ENCODE results near the gene ALOX15.

The ALOX15 gene

DNA sequence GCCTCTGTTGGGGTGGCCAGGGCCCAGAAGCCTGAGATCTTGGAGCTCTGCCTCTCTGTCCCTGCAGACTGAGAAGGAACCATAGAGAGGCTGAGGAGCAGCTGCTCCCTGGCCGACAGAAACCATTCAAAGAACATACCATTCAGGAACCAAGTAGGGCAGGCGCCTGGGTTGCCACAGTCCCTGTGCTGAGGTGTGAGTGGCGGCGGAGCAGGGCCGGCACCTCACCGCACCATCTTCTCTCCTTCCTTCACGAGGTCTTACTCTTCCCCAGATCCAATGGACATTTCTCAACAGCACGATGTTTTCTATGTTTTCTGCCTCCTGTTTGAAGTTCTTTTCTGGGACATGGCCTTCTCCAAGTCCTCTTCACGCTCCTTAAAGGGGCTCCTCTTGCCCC lies 22.8 kb upstream of the ALOX15 start:
- Histone ChIP-seq H3F3A (ENCODE audit: control insufficient read depth, insufficient read depth) (0 out of 2 replicates have a peak, but pooled peaks cover 10% of the 10 kb centered on the region), H3K36me3 (ENCODE audit: control insufficient read depth, low read length) (no peaks in the 10 kb centered on the region), H3K4me3 (ENCODE audit: low read length) (no peak overlapping the region), H3K79me2 (ENCODE audit: control insufficient read depth, low read length) (no peaks in the 10 kb centered on the region), H3K27me3 (ENCODE audit: control insufficient read depth, low read length) (peaks cover 8% of the 10 kb centered on the region; the same call in 1 of the 2 replicates), H4K20me1 (ENCODE audit: control insufficient read depth, insufficient read depth, low read depth, low read length) (no peaks in the 10 kb centered on the region), H3K4me2 (ENCODE audit: low read length) (no peak overlapping the region), H3K9me2 (replicated peaks; ENCODE audit: control insufficient read depth, low read length) (no peaks in the 10 kb centered on the region), H3K9me3 (ENCODE audit: control insufficient read depth, insufficient read depth, low read length) (no peaks in the 10 kb centered on the region), H3K4me1 (ENCODE audit: control insufficient read depth, low read length) (no peaks in the 10 kb centered on the region), H3K27ac (ENCODE audit: low read depth, low read length) (no peak overlapping the region)
- no peak for TF ChIP-seq EZH2phosphoT487 (IDR thresholded peaks at IDR 0.05; ENCODE audit: borderline replicate concordance, low read length)
- TF ChIP-seq, protein P1, sequence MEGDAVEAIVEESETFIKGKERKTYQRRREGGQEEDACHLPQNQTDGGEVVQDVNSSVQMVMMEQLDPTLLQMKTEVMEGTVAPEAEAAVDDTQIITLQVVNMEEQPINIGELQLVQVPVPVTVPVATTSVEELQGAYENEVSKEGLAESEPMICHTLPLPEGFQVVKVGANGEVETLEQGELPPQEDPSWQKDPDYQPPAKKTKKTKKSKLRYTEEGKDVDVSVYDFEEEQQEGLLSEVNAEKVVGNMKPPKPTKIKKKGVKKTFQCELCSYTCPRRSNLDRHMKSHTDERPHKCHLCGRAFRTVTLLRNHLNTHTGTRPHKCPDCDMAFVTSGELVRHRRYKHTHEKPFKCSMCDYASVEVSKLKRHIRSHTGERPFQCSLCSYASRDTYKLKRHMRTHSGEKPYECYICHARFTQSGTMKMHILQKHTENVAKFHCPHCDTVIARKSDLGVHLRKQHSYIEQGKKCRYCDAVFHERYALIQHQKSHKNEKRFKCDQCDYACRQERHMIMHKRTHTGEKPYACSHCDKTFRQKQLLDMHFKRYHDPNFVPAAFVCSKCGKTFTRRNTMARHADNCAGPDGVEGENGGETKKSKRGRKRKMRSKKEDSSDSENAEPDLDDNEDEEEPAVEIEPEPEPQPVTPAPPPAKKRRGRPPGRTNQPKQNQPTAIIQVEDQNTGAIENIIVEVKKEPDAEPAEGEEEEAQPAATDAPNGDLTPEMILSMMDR (IDR thresholded peaks at IDR 0.05; ENCODE audit: low read depth, low read length, poor library complexity, severe bottlenecking), result no peak

DNA sequence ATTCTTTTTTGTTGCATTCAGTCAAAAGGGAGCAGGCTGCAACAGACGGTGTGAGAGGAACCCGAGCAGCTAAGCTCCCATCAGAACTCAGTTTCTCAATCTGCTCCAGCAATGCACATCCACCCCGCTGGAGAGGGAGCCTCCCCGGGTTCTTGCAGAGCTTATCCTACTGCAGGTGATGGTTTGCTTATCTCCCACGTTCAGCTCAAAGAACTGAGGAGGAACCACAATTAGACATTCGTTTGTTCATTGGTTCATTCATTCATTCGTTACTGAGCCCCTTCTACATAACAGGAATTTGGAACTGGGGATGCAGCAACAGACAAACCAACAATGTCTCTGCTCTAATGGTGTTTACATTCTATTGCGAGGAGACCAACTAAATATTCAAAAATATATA lies 22.2 kb upstream of the ALOX15 start:
- no peaks in the 10 kb centered on the region for H3K79me2 ChIP-seq (ENCODE audit: control insufficient read depth, low read length)
- H3K27me3 ChIP-seq (ENCODE audit: control insufficient read depth, low read length), result peaks cover 8% of the 10 kb centered on the region; the same call in 1 of the 2 replicates
- no peaks in the 10 kb centered on the region for H3K4me1 ChIP-seq (ENCODE audit: control insufficient read depth, low read length)
- no peak overlapping the region for H3K27ac ChIP-seq (ENCODE audit: low read depth, low read length)
- no peaks in the 10 kb centered on the region for H3K36me3 ChIP-seq (ENCODE audit: control insufficient read depth, low read length)
- no peak overlapping the region for H3K4me3 ChIP-seq (ENCODE audit: low read length)
- no peak for TF ChIP-seq EZH2phosphoT487 (IDR thresholded peaks at IDR 0.05; ENCODE audit: borderline replicate concordance, low read length)
- TF ChIP-seq, protein P1 (IDR thresholded peaks at IDR 0.05; ENCODE audit: low read depth, low read length, poor library complexity, severe bottlenecking), result no peak
- no peaks in the 10 kb centered on the region for H4K20me1 ChIP-seq (ENCODE audit: control insufficient read depth, insufficient read depth, low read depth, low read length)
- no peak overlapping the region for H3K4me2 ChIP-seq (ENCODE audit: low read length)
- H3F3A ChIP-seq (ENCODE audit: control insufficient read depth, insufficient read depth), result 0 out of 2 replicates have a peak, but pooled peaks cover 10% of the 10 kb centered on the region
- H3K9me3 ChIP-seq (ENCODE audit: control insufficient read depth, insufficient read depth, low read length), result no peaks in the 10 kb centered on the region
- no peaks in the 10 kb centered on the region for H3K9me2 ChIP-seq (replicated peaks; ENCODE audit: control insufficient read depth, low read length)

DNA sequence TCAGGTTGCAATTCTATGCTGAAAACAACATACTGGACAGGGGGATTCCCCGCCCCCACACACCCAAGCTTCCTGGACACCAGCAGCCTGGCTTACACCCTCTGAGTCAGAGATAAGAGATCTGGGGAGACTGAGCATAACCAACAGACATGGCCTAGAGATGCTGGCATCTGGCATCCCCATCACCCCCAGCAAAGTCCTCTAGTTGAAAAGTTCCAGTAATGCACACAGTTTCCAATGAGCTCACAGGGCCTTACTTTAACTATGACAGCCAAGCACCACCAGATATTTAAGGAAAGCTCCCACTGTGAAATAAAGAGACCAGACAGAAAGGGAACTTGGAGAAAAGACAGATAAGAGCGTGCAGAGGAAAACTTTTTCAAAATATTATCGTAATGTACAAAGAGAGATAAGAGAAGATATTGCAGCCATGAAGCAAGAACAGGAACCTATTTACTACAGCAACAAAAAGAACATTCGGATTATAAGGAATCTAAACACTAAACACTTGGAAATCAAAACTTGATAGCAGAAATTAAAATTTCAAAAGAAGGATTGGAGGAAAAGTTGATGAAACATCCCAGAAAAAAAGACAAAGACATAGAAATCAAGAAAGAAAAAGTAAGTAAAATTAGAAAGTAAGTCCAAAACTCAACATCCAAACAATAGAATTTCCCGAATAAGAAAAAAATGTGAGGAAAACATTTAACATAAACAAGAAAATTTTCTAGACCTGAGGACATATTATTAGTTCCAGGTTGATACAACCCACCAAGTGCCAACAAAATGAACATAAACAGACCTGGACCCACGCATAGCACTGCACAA lies 17.2 kb upstream of the ALOX15 start:
- Histone ChIP-seq H4K20me1 (ENCODE audit: control insufficient read depth, insufficient read depth, low read depth, low read length) (no peaks in the 10 kb centered on the region), H3K4me2 (ENCODE audit: low read length) (no peak overlapping the region), H3K9me3 (ENCODE audit: control insufficient read depth, insufficient read depth, low read length) (no peaks in the 10 kb centered on the region; the same call in 1 of the 2 replicates), H3F3A (ENCODE audit: control insufficient read depth, insufficient read depth) (no peaks in the 10 kb centered on the region), H3K36me3 (ENCODE audit: control insufficient read depth, low read length) (no peaks in the 10 kb centered on the region), H3K27ac (ENCODE audit: low read depth, low read length) (no peak overlapping the region), H3K79me2 (ENCODE audit: control insufficient read depth, low read length) (no peaks in the 10 kb centered on the region), H3K4me1 (ENCODE audit: control insufficient read depth, low read length) (no peaks in the 10 kb centered on the region), H3K27me3 (ENCODE audit: control insufficient read depth, low read length) (peaks cover 5% of the 10 kb centered on the region; the same call in 1 of the 2 replicates), H3K9me2 (replicated peaks; ENCODE audit: control insufficient read depth, low read length) (no peaks in the 10 kb centered on the region), H3K4me3 (ENCODE audit: low read length) (no peak overlapping the region)
- TF ChIP-seq, protein P1 (IDR thresholded peaks at IDR 0.05; ENCODE audit: low read depth, low read length, poor library complexity, severe bottlenecking), result no peak
- TF ChIP-seq EZH2phosphoT487 (IDR thresholded peaks at IDR 0.05; ENCODE audit: borderline replicate concordance, low read length), result no peak
